Endothelial cell of umbilical vein (primary cell): ENCODE data around the gene PRKCZ. TPM values are rescaled to one million over a fixed set of nuclear protein-coding genes. Genes with fewer than 3 reads are reported as not detected.

ENCODE experiments used
- BruUV-seq: library from RNA; stranded (reverse); fragments of 400-500 nt; replicated peaks from 2 replicates; lab custom pipeline; 2021; lab: Mats Ljungman, UMichigan
- CTCF ChIA-PET: fragments of 300-600, 350-600 bp; sonication (Branson Sonifier 250); formaldehyde crosslinking; loops from one replicate; lab custom pipeline; 2021; ENCODE audit warnings: antibody characterized with exemption, inconsistent platforms; lab: Charles Lee
- POLR2A ChIA-PET: fragments of 300-600, 350-600 bp; sonication (Branson Sonifier 250); formaldehyde crosslinking; loops from one replicate; lab custom pipeline; 2021; ENCODE audit warnings: antibody characterized with exemption, inconsistent platforms; lab: Charles Lee
- DNase-seq: peaks from one replicate; pipeline ENCODE4 v3.0.0-alpha.2; 2011; ENCODE audit warnings: low read depth, low spot score
- FAIRE-seq: peaks from 2 replicates; lab custom pipeline; 2011; peaks lifted over from hg19 to GRCh38; lab: Jason Lieb, UNC
- H2AFZ ChIP-seq: 2 replicates; pipeline ENCODE4 v1.6.0; 2012; ENCODE audit warnings: low read depth, low read length, control low read depth, inconsistent platforms
- H3K27ac ChIP-seq: 2 replicates; pipeline ENCODE4 v1.5.1; 2011; ENCODE audit warnings: low read depth, mild to moderate bottlenecking, control low read depth, low read length, moderate library complexity; ENCODE audit not compliant: insufficient read depth
- H3K27me3 ChIP-seq, 2 experiments: 2 replicates each; pipeline versions ENCODE4 v1.6.0 to v1.6.1; 2011; ENCODE audit warnings: low read length in 2 of 2, mixed read lengths in 1 of 2; ENCODE audit not compliant: control insufficient read depth in 2 of 2, insufficient read depth in 2 of 2
- H3K36me3 ChIP-seq, 2 experiments: 2 replicates in 1 of 2; 3 replicates in 1 of 2; pipeline ENCODE4 v1.5.1; 2011; ENCODE audit warnings: low read length in 2 of 2, mild to moderate bottlenecking in 1 of 2, moderate library complexity in 1 of 2; ENCODE audit not compliant: control insufficient read depth in 2 of 2, insufficient read depth in 2 of 2; ENCODE audit errors: extremely low read depth in 1 of 2
- H3K4me1 ChIP-seq: 3 replicates; pipeline ENCODE4 v1.5.1; 2011; ENCODE audit warnings: mild to moderate bottlenecking, low read length; ENCODE audit not compliant: control insufficient read depth, insufficient read depth; ENCODE audit errors: extremely low read depth
- H3K4me2 ChIP-seq: 2 replicates; pipeline ENCODE4 v1.6.1; 2011; ENCODE audit warnings: low read length, control low read depth, mixed read lengths; ENCODE audit not compliant: insufficient read depth
- H3K4me3 ChIP-seq, 3 experiments: fragments of 200-600 bp in 1 of 3; sonication (generic), shearing (Covaris generic) in 1 of 3; replicated peaks in 1 of 3; 2 replicates each; pipeline ENCODE4 v1.5.1; 2011 to 2016; ENCODE audit warnings: control low read depth in 3 of 3, low read length in 3 of 3, mild to moderate bottlenecking in 2 of 3, inconsistent platforms in 1 of 3, low read depth in 1 of 3, moderate library complexity in 1 of 3; ENCODE audit not compliant: insufficient read depth in 1 of 3
- H3K79me2 ChIP-seq: 2 replicates; pipeline ENCODE4 v1.6.0; 2012; ENCODE audit warnings: low read length, inconsistent platforms; ENCODE audit not compliant: control insufficient read depth, insufficient read depth
- H3K9ac ChIP-seq: replicated peaks from 2 replicates; pipeline ENCODE3; 2011; ENCODE audit warnings: low read length, control low read depth; ENCODE audit not compliant: insufficient read depth; ENCODE audit errors: extremely low read depth
- H3K9me1 ChIP-seq: replicated peaks from 3 replicates; pipeline ENCODE4 v1.6.0; 2011; ENCODE audit warnings: mild to moderate bottlenecking, low read length; ENCODE audit not compliant: control insufficient read depth, insufficient read depth; ENCODE audit errors: extremely low read depth
- H3K9me3 ChIP-seq: replicated peaks from 2 replicates; pipeline ENCODE4 v1.5.1; 2012; ENCODE audit warnings: low read length, inconsistent platforms; ENCODE audit not compliant: control insufficient read depth, insufficient read depth
- H4K20me1 ChIP-seq: replicated peaks from 2 replicates; pipeline ENCODE3; 2011; ENCODE audit warnings: mild to moderate bottlenecking, low read length; ENCODE audit not compliant: control insufficient read depth, insufficient read depth; ENCODE audit errors: extremely low read depth
- EZH2 ChIP-seq: IDR thresholded peaks from 2 replicates; pipeline ENCODE4 v1.6.1; 2012; ENCODE audit warnings: borderline replicate concordance, low read depth, mild to moderate bottlenecking, moderate library complexity, low read length, inconsistent platforms; ENCODE audit not compliant: severe bottlenecking
- FOS ChIP-seq: IDR thresholded peaks from 2 replicates; pipeline ENCODE4 v1.6.1; 2011; ENCODE audit warnings: mild to moderate bottlenecking, low read length, moderate library complexity, borderline replicate concordance; ENCODE audit not compliant: insufficient read depth
- GATA2 ChIP-seq: IDR thresholded peaks from 2 replicates; pipeline ENCODE4 v1.7.0; 2011; ENCODE audit warnings: low read depth, mild to moderate bottlenecking, moderate library complexity, mixed read lengths, low read length; ENCODE audit not compliant: insufficient read length, insufficient read depth
- JUN ChIP-seq: IDR thresholded peaks from 2 replicates; pipeline ENCODE4 v1.6.1; 2011; ENCODE audit warnings: borderline replicate concordance, low read depth; ENCODE audit not compliant: insufficient read length, insufficient read depth
- MYC ChIP-seq: IDR thresholded peaks from one replicate; pipeline ENCODE4 v1.6.1; 2011; ENCODE audit warnings: mild to moderate bottlenecking, low read depth, low read length
- POLR2A ChIP-seq: IDR thresholded peaks from 2 replicates; pipeline ENCODE4 v1.6.1; 2012; ENCODE audit warnings: low read depth, mild to moderate bottlenecking, control low read depth, low read length
- POLR2AphosphoS5 ChIP-seq: IDR thresholded peaks from 2 replicates; pipeline ENCODE4 v1.6.1; 2012; ENCODE audit warnings: low read depth, mild to moderate bottlenecking, control low read depth, low read length, moderate library complexity; ENCODE audit not compliant: insufficient read depth
- dilution Hi-C: fragments of 300-500 bp; cut with MboI; formaldehyde crosslinking; loops from one replicate; pipeline ENCODE4 v1.15.0; 2019; ENCODE audit warnings: low sequenced_read_pairs; ENCODE audit not compliant: extremely low pct_ligation_motif_present
- intact Hi-C: fragments of 100-400 bp; cut with micrococcal nuclease; formaldehyde crosslinking; loops from one replicate; pipeline ENCODE4 v1.10.0; 2022
- polyA plus RNA-seq, 4 experiments: library from polyadenylated mRNA; depleted of rRNA in 3 of 4; stranded (reverse) in 3 of 4; unstranded in 1 of 4; fragments of >200 nt; gene quantifications; 2 replicates each; pipeline versions ENCODE4 v1.2.1 to v1.2.3, GENCODE V29; 2011 to 2012; ENCODE audit warnings: missing spikeins in 1 of 4
- total RNA-seq: library from RNA; stranded (reverse); gene quantifications from 2 replicates; pipeline ENCODE4 v1.2.3, GENCODE V29; 2021
- TF ChIP-seq, protein P1 (sequence below), 2 donors: IDR thresholded peaks; 1 replicate in 1 of 2; 2 replicates in 1 of 2; pipeline ENCODE4 v1.5.1; 2011; ENCODE audit warnings: low read length in 2 of 2, mild to moderate bottlenecking in 2 of 2, moderate library complexity in 2 of 2, control low read depth in 1 of 2, inconsistent platforms in 1 of 2, low read depth in 1 of 2; ENCODE audit not compliant: insufficient read depth in 1 of 2; ENCODE audit errors: extremely low read depth in 1 of 2
- TF ChIP-seq, protein P2 (sequence below): IDR thresholded peaks from 2 replicates; pipeline ENCODE4 v1.6.1; 2011; ENCODE audit not compliant: insufficient read depth, insufficient read length

The PRKCZ gene
- total and polyA plus RNA-seq, 2 donors (not counting 3 experiments of a cell fraction or from before 2014, with no cell fraction given), result 0.22 to 1.7 TPM

GRCh38 chr1:2129256-2129943 is 79.2 kb downstream of the PRKCZ start:
- BruUV-seq, result no TSS peak
- no peaks in the 10 kb centered on the region for H3K36me3 ChIP-seq
- no peak overlapping the region for H2AFZ ChIP-seq
- H3K9me3 ChIP-seq, result no peaks in the 10 kb centered on the region
- no peaks in the 10 kb centered on the region for H3K9me1 ChIP-seq
- H3K4me1 ChIP-seq, result peaks cover 4% of the 10 kb centered on the region
- H3K9ac ChIP-seq, result no peak overlapping the region
- DNase-seq (no peak), FAIRE-seq (no peak)
- no peaks in the 10 kb centered on the region for H4K20me1 ChIP-seq
- dilution Hi-C loops (no loop called here), intact Hi-C loops (no loop called here)
- H3K27me3 ChIP-seq, result no peaks in the 10 kb centered on the region
- TF ChIP-seq POLR2AphosphoS5, result no peak
- TF ChIP-seq, protein P1, sequence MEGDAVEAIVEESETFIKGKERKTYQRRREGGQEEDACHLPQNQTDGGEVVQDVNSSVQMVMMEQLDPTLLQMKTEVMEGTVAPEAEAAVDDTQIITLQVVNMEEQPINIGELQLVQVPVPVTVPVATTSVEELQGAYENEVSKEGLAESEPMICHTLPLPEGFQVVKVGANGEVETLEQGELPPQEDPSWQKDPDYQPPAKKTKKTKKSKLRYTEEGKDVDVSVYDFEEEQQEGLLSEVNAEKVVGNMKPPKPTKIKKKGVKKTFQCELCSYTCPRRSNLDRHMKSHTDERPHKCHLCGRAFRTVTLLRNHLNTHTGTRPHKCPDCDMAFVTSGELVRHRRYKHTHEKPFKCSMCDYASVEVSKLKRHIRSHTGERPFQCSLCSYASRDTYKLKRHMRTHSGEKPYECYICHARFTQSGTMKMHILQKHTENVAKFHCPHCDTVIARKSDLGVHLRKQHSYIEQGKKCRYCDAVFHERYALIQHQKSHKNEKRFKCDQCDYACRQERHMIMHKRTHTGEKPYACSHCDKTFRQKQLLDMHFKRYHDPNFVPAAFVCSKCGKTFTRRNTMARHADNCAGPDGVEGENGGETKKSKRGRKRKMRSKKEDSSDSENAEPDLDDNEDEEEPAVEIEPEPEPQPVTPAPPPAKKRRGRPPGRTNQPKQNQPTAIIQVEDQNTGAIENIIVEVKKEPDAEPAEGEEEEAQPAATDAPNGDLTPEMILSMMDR (IDR thresholded peaks at IDR 0.05; ENCODE audit: extremely low read depth in 1 of 2, insufficient read depth in 1 of 2, low read depth in 1 of 2, low read length in 2 of 2), result no peak
- TF ChIP-seq GATA2, result no peak
- no peak for TF ChIP-seq MYC
- no peak for TF ChIP-seq FOS
- TF ChIP-seq, protein P2, sequence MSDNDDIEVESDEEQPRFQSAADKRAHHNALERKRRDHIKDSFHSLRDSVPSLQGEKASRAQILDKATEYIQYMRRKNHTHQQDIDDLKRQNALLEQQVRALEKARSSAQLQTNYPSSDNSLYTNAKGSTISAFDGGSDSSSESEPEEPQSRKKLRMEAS, result no peak
- no peak for TF ChIP-seq EZH2
- no peak for TF ChIP-seq JUN
- no peak for TF ChIP-seq POLR2A
- no peak overlapping the region for H3K4me2 ChIP-seq
- H3K4me3 ChIP-seq, result no peak overlapping the region
- POLR2A ChIA-PET, result no interaction called here
- H3K79me2 ChIP-seq, result no peaks in the 10 kb centered on the region
- H3K27ac ChIP-seq, result no peak overlapping the region
- CTCF ChIA-PET, result interaction anchor here (2.1 to 2.3 kb wide), 2 partner anchors 11 to 45 kb away, joined by 7 to 11 read pairs; no protein-coding TSS in a partner anchor
